Fibroblast of lung (primary cell): ENCODE data around the gene SLC35F3. TPM values are rescaled to one million over a fixed set of nuclear protein-coding genes. Genes with fewer than 3 reads are reported as not detected.

ENCODE experiments used
- DNase-seq, 2 donors: peaks; one replicate each; pipeline versions ENCODE4 v3.0.0 to v3.0.0-alpha.2; 2010; ENCODE audit warnings: low read depth in 2 of 2
- H2AFZ ChIP-seq: 2 replicates; pipeline ENCODE4 v1.5.1; 2012; ENCODE audit warnings: low read length, control low read depth, inconsistent platforms
- H3K27ac ChIP-seq: 2 replicates; pipeline ENCODE4 v1.5.1; 2011; ENCODE audit warnings: low read length, control low read depth; ENCODE audit not compliant: insufficient read depth
- H3K27me3 ChIP-seq: 2 replicates; pipeline ENCODE4 v1.5.1; 2011; ENCODE audit warnings: mild to moderate bottlenecking, low read length; ENCODE audit not compliant: control insufficient read depth, insufficient read depth
- H3K36me3 ChIP-seq: 2 replicates; pipeline ENCODE4 v1.5.1; 2011; ENCODE audit warnings: low read length; ENCODE audit not compliant: control insufficient read depth, insufficient read depth
- H3K4me1 ChIP-seq: 2 replicates; pipeline ENCODE4 v1.5.1; 2011; ENCODE audit warnings: low read length; ENCODE audit not compliant: control insufficient read depth, insufficient read depth; ENCODE audit errors: extremely low read depth
- H3K4me2 ChIP-seq: 2 replicates; pipeline ENCODE4 v1.5.1; 2011; ENCODE audit warnings: low read length, control low read depth; ENCODE audit not compliant: insufficient read depth; ENCODE audit errors: extremely low read depth
- H3K4me3 ChIP-seq, 4 experiments: fragments of 200-600 bp in 1 of 4; sonication (generic) in 1 of 4; replicated peaks in 1 of 4; 2 replicates each; pipeline ENCODE4 v1.5.1; 2011 to 2016; ENCODE audit warnings: low read length in 4 of 4, low read depth in 3 of 4, mild to moderate bottlenecking in 3 of 4, control low read depth in 2 of 4, inconsistent platforms in 1 of 4, mixed read lengths in 1 of 4; ENCODE audit not compliant: insufficient read depth in 1 of 4; ENCODE audit errors: control extremely low read depth in 1 of 4
- H3K79me2 ChIP-seq: 2 replicates; pipeline ENCODE4 v1.5.1; 2012; ENCODE audit warnings: mild to moderate bottlenecking, low read length, inconsistent platforms; ENCODE audit not compliant: control insufficient read depth, insufficient read depth
- H3K9ac ChIP-seq: 2 replicates; pipeline ENCODE4 v1.5.1; 2011; ENCODE audit warnings: mild to moderate bottlenecking, low read length, control low read depth; ENCODE audit not compliant: insufficient read depth
- H3K9me3 ChIP-seq: 2 replicates; pipeline ENCODE4 v1.5.1; 2012; ENCODE audit warnings: low read depth, low read length; ENCODE audit not compliant: control insufficient read depth, insufficient read depth
- H4K20me1 ChIP-seq: 2 replicates; pipeline ENCODE4 v1.5.1; 2011; ENCODE audit warnings: low read length; ENCODE audit not compliant: control insufficient read depth, insufficient read depth; ENCODE audit errors: extremely low read depth
- CTCF ChIP-seq, 2 donors: IDR thresholded peaks in 1 of 2; conservative IDR thresholded peaks in 1 of 2; 1 replicate in 1 of 2; 2 replicates in 1 of 2; pipeline ENCODE4 v1.5.1; 2011 to 2012; ENCODE audit warnings: low read length in 2 of 2, control low read depth in 1 of 2, inconsistent platforms in 1 of 2, low read depth in 1 of 2, mild to moderate bottlenecking in 1 of 2
- EZH2 ChIP-seq: IDR thresholded peaks from 2 replicates; pipeline ENCODE4 v1.5.1; 2012; ENCODE audit warnings: low read length, control low read depth, mild to moderate bottlenecking; ENCODE audit errors: missing control alignments
- polyA plus RNA-seq, 2 donors: library from polyadenylated mRNA; depleted of rRNA in 1 of 2; stranded (reverse) in 1 of 2; unstranded in 1 of 2; fragments of >200 nt; gene quantifications; 2 replicates each; pipeline ENCODE4 v1.2.1, GENCODE V29; 2011 to 2012; ENCODE audit warnings: missing spikeins in 1 of 2
- total RNA-seq: library from RNA; depleted of rRNA; stranded (reverse); fragments of >200 nt; gene quantifications from 2 replicates; pipeline ENCODE4 v1.2.1, GENCODE V29; 2014

The SLC35F3 gene
- total and polyA plus RNA-seq, 2 donors (not counting 1 experiment from before 2014, with no cell fraction given), result not detected

DNA sequence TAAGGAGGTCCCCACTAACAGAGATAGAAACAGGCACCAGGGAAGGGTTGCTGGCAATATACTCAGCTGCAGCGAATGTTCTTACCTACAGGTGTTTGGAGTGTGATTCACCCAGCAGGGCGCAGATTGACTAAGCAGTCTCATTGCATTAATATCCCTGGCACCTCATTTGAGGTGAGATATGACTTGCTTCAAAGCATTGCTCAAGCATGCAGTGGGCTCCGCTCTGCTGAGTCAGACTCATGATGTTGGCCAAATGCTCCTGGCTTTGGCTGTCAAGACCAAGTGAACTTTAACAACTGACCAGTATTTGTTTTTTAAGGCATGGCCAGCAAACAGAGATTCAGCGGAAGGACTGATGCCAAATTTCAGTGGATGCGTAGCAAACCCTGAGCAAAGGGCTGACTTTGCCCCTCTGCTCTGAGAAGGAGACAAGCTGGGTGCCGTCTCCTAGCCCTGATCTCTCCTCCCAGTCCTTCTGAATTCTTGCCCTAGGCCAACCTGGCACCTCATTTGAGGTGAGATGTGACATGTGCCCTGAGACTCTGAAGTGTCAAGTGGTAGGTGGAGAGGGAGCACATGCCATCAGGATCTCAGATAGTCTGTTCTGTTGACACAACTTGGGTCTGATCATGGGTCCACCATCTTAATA lies 281.7 kb downstream of the SLC35F3 start:
- no peaks in the 10 kb centered on the region for H3K36me3 ChIP-seq
- peak; percentile 17 to 98 for DNase-seq
- H3K4me1 ChIP-seq, result no peaks in the 10 kb centered on the region
- no peaks in the 10 kb centered on the region for H4K20me1 ChIP-seq
- no peak overlapping the region for H3K27ac ChIP-seq
- no peak overlapping the region for H2AFZ ChIP-seq
- no peak overlapping the region for H3K9ac ChIP-seq
- H3K79me2 ChIP-seq, result no peaks in the 10 kb centered on the region
- no peak overlapping the region for H3K4me2 ChIP-seq
- no peaks in the 10 kb centered on the region for H3K27me3 ChIP-seq
- TF ChIP-seq EZH2, result no peak
- no peak for TF ChIP-seq CTCF (conservative IDR thresholded peaks at IDR 0.05 in 1 of 2, IDR thresholded peaks at IDR 0.05 in 1 of 2; ENCODE audit: low read depth in 1 of 2, low read length in 2 of 2)
- no peaks in the 10 kb centered on the region for H3K9me3 ChIP-seq
- no peak overlapping the region for H3K4me3 ChIP-seq

DNA sequence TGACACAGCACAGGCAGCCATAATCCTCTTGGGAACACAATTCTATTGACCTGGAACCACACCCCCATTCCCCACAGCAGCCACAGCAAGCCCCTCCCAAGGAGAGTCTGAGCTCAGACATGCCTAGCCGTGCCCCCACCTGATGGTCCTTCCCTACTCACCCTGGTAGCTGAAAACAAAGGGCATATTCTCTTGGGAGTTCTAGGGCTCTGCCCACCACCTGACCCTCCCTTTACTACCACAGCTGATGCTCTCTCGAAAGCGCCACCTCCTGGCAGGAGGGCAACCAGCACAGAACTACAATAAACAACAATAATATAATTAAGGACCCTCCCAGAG lies 283.9 kb downstream of the SLC35F3 start:
- H3K9ac ChIP-seq, result no peak overlapping the region
- no peak overlapping the region for H3K4me3 ChIP-seq
- no peaks in the 10 kb centered on the region for H4K20me1 ChIP-seq
- H3K27ac ChIP-seq, result no peak overlapping the region
- no peaks in the 10 kb centered on the region for H3K4me1 ChIP-seq
- no peak for TF ChIP-seq EZH2
- no peak for TF ChIP-seq CTCF (conservative IDR thresholded peaks at IDR 0.05 in 1 of 2, IDR thresholded peaks at IDR 0.05 in 1 of 2; ENCODE audit: low read depth in 1 of 2, low read length in 2 of 2)
- no peak overlapping the region for H2AFZ ChIP-seq
- no peak for DNase-seq
- H3K27me3 ChIP-seq, result no peaks in the 10 kb centered on the region
- H3K36me3 ChIP-seq, result no peaks in the 10 kb centered on the region
- H3K9me3 ChIP-seq, result no peaks in the 10 kb centered on the region
- no peak overlapping the region for H3K4me2 ChIP-seq
- H3K79me2 ChIP-seq, result no peaks in the 10 kb centered on the region

DNA sequence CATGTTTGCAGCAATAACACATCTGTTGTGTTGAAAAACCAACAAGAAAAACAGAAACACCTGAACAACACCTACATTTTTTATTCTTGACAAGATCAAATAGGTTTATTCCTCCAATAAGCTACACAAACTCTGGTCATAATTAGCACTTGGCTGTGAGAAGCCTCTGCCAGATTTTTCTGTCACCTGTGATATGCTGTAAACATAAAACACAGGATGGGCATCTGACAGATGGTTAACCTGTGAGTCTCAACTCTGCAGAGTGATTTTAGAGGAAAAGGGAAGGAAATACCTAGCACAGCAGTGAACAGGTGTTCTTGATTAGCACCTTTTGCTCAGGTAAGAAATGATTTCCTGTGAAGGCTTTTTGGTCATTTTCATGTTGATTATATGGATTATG lies 293.4 kb downstream of the SLC35F3 start:
- no peak overlapping the region for H3K27ac ChIP-seq
- no peak overlapping the region for H3K9ac ChIP-seq
- no peak overlapping the region for H3K4me3 ChIP-seq
- TF ChIP-seq EZH2 (no peak), CTCF (conservative IDR thresholded peaks at IDR 0.05 in 1 of 2, IDR thresholded peaks at IDR 0.05 in 1 of 2; ENCODE audit: low read depth in 1 of 2, low read length in 2 of 2) (no peak)
- no peaks in the 10 kb centered on the region for H3K4me1 ChIP-seq
- no peak overlapping the region for H2AFZ ChIP-seq
- no peak overlapping the region for H3K4me2 ChIP-seq
- H3K27me3 ChIP-seq, result no peaks in the 10 kb centered on the region
- no peaks in the 10 kb centered on the region for H3K36me3 ChIP-seq
- no peaks in the 10 kb centered on the region for H3K9me3 ChIP-seq
- H3K79me2 ChIP-seq, result no peaks in the 10 kb centered on the region
- DNase-seq, result no peak
- no peaks in the 10 kb centered on the region for H4K20me1 ChIP-seq
